ENCODE results near the gene HEATR3. TPM values are rescaled to one million over a fixed set of nuclear protein-coding genes. Genes with fewer than 3 reads are reported as not detected.
A peak's percentile ranks its signal among the peaks of the same experiment; 100 is the strongest.
"Not testable (repeated sequence)": the region's sequence is repeated elsewhere in the genome, so short reads cannot be mapped to it uniquely, and the experiment has no call there.

The HEATR3 gene
- total and polyA plus RNA-seq, 5 experiments from 2014 or later, result 5.5 to 23.3 (median 6.7) TPM

DNA sequence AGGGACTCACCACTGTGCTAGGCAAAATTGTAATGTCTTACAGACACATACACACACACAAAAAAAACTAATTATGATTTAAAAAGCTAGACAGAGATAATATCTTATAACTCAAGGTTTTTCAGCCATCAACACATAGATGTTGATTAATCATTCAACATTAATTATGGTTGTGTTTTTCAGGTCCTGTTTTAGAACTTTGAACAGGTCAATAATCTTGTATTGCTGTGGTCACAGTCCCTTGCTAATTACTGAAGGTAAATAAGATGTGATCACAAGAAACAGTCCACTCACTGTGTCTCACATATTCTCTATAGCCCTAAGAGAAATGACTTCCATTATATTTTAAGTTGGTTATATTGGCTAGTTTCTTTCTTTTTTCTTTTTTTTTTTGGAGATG is 54.9 kb downstream of the HEATR3 start:
- Mint-ChIP-seq H3K27me3 (peaks cover 0 to 2% (median 0%) of the 10 kb centered on the region in 5 donors), H3K4me1 (peaks cover 13 to 28% (median 20%) of the 10 kb centered on the region in 4 donors), H3K27ac (peak overlapping the region in 2 of 10 donors; percentile 15 to 33), H3K9me3 (peaks cover 0 to 4% (median 0%) of the 10 kb centered on the region in 9 donors), H3K4me3 (no peak overlapping the region), H3K36me3 (no peaks in the 10 kb centered on the region)
- ATAC-seq, result no peak
- POLR2A ChIA-PET, result no interaction called here
- no peak for DNase-seq

DNA sequence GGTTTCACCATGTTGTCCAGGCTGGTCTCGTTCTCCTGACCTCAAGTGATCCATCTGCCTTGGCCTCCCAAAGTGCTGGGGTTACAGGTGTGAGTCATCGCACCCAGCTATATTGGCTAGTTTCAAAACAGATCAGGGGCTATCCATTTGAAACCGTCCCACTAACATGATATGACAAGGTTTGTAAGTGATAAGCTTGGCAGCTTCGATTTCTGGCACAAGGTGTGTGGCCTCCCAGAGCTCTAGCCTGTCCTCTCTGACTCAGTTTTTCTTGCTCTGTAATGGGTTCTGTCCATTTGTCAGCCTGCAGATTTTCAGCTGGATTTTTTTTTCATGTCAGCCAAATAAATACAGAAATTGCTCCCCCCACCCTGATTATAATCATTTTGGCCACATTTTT is 55.5 kb downstream of the HEATR3 start:
- H3K27me3 Mint-ChIP-seq, result peaks cover 0 to 2% (median 0%) of the 10 kb centered on the region in 5 donors
- peaks cover 13 to 28% (median 20%) of the 10 kb centered on the region in 4 donors for H3K4me1 Mint-ChIP-seq
- H3K9me3 Mint-ChIP-seq, result peaks cover 0 to 4% (median 0%) of the 10 kb centered on the region in 9 donors
- POLR2A ChIA-PET, result interaction anchor here (1.2 kb wide), 1 partner anchor 31 kb away, joined by 6 read pairs; no protein-coding TSS in a partner anchor
- no peaks in the 10 kb centered on the region for H3K36me3 Mint-ChIP-seq
- H3K4me3 Mint-ChIP-seq, result peak overlapping the region in 8 of 10 donors; percentile 4 to 49 (median 30)
- ATAC-seq (no peak), DNase-seq (no peak)
- H3K27ac Mint-ChIP-seq, result peak overlapping the region; percentile 22 to 92 (median 62)

DNA sequence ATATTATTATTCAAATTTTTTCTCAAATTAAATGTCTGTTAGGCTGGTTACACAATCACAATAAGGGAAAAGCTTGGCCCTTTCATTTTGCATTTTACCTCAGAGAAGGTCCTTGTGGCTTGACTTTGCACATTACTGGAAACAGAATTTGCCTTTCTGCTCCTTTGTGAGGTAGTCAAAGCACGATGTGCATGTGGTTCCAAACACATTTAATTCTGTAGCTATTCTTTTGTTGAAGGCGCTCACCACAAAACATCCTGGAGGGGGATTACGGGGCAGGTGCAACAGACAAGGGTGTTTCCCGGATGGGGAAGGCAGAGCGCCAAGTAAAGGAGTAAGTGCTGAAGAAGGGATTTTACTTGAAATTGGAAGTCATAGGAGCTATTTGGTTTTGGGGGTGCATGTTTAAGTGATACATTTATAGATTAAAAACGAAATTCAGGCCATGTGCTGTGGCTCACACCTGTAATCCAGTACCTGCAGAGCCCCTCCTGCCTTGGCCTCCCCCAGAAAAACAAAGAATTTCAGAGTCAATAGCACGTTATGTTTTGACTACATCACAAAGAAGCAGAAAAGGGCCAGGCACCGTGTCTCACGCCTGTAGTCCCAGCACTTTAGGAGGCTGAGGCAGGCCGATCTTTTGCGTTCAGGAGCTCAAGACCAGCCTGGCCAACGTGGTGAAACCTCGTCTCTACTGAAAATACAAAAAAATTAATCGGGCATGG is 56.1 kb downstream of the HEATR3 start:
- Mint-ChIP-seq H3K36me3 (no peaks in the 10 kb centered on the region), H3K27ac (peak overlapping the region; percentile 22 to 92 (median 69)), H3K27me3 (peaks cover 0 to 2% (median 0%) of the 10 kb centered on the region in 5 donors), H3K4me3 (peak overlapping the region in 7 of 10 donors; percentile 11 to 49 (median 34)), H3K4me1 (peaks cover 13 to 28% (median 20%) of the 10 kb centered on the region in 4 donors), H3K9me3 (peaks cover 0 to 4% (median 0%) of the 10 kb centered on the region in 9 donors)
- POLR2A ChIA-PET, result interaction anchor here (0.8 to 1.2 kb wide), 2 partner anchors 11 to 30 kb away, joined by 3 to 6 read pairs; no protein-coding TSS in a partner anchor
- DNase-seq (peak in 9 of 10 donors; percentile 19 to 78 (median 46)), ATAC-seq (peak; percentile 90 to 95)

DNA sequence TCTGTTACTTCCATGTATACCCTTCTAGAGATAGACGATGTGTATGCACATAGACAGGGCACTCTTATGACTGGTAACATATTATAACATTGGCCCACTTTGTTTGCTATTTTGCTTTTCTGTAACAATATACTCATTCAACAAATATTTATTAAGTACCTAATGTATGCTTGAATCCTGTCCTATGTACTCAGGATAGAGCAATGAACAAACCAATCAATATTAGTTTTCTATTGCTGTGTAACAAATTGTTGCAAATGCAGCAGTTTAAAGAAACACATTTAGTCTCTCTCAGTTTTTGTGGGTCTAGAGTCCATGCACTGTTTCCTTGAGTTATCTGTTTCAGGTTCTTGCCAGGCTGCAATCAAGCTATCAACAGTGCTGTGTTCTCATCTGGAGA is 57.6 kb downstream of the HEATR3 start:
- H3K4me3 Mint-ChIP-seq, result no peak overlapping the region
- no peak for ATAC-seq
- DNase-seq, result no peak
- POLR2A ChIA-PET, result no interaction called here
- H3K27ac Mint-ChIP-seq, result peak overlapping the region in 3 of 10 donors; percentile 14 to 84 (median 14)
- H3K27me3 Mint-ChIP-seq, result peaks cover 0 to 2% (median 0%) of the 10 kb centered on the region in 5 donors
- H3K4me1 Mint-ChIP-seq, result peaks cover 13 to 28% (median 20%) of the 10 kb centered on the region in 4 donors
- no peaks in the 10 kb centered on the region for H3K36me3 Mint-ChIP-seq
- peaks cover 0 to 4% (median 0%) of the 10 kb centered on the region in 9 donors for H3K9me3 Mint-ChIP-seq

DNA sequence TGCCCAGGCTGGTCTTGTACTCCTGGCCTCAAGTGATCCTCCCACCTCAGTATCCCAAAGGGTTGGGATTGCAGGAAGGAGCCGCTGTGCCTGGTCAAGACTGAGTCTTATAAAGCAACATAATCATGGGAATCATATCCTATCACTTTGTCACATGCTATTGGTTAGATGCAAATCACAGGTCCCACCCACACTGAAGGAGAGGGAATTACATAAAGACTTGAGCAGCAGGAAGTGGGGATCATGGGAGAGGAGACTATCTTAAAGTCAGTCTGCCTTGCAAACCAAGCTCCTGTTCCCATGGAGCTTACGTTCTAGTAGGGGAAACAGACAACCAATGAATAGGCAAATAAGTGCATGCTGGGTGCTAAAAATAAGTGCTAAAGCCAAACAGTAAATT is 59.0 kb downstream of the HEATR3 start:
- ATAC-seq, result no peak
- H3K4me1 Mint-ChIP-seq, result peaks cover 5 to 22% (median 15%) of the 10 kb centered on the region in 4 donors
- H3K36me3 Mint-ChIP-seq, result no peaks in the 10 kb centered on the region
- H3K27me3 Mint-ChIP-seq, result no peaks in the 10 kb centered on the region
- DNase-seq, result no peak
- peaks cover 0 to 4% (median 0%) of the 10 kb centered on the region in 9 donors for H3K9me3 Mint-ChIP-seq
- POLR2A ChIA-PET, result no interaction called here
- H3K27ac Mint-ChIP-seq, result no peak overlapping the region
- no peak overlapping the region for H3K4me3 Mint-ChIP-seq

DNA sequence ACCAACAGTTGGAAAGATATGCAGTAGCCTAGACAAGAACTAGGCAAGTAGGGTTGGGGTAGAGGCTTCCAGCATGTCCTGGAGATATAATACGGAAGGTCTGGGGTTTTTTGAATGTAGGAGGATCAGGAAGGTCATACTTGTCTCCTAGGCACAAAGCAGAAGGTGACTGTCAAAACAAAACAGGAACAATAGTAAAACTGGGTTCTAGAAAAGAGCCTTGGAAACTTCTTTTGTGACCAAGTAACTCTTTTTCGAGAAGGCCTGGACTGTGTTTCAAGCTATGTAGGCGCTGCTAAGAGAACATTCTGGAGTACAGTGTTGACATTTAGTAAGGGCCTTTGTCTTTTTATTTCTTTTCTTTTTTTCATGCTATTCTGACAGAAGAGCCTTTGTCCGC is 60.4 kb downstream of the HEATR3 start:
- POLR2A ChIA-PET, result no interaction called here
- H3K4me1 Mint-ChIP-seq, result peaks cover 5 to 12% (median 12%) of the 10 kb centered on the region in 4 donors
- peak overlapping the region in 1 of 10 donors; percentile 9 for H3K27ac Mint-ChIP-seq
- H3K4me3 Mint-ChIP-seq, result no peak overlapping the region
- H3K36me3 Mint-ChIP-seq, result no peaks in the 10 kb centered on the region
- no peaks in the 10 kb centered on the region for H3K27me3 Mint-ChIP-seq
- H3K9me3 Mint-ChIP-seq, result peaks cover 0 to 4% (median 0%) of the 10 kb centered on the region in 9 donors
- no peak for DNase-seq
- no peak for ATAC-seq

DNA sequence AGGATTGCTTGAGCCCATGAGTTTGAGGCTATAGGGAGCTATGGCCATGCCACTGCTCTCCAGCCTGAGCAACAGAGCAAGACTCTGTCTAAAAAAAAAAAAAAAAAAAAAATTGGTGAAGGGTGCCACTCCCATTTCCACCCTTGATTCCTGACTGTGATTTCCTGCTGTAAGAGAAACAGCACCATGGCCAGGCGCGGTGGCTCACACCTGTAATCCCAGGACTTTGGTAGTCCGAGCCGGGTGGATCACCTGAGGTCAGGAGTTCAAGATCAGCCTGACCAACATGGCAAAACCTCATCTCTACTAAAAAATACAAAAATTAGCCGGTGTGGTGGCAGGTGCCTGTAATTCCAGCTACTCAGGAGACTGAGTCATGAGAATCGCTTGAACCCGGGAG is 66.8 kb downstream of the HEATR3 start:
- H3K27me3 Mint-ChIP-seq, ATAC-seq, DNase-seq, H3K4me1 Mint-ChIP-seq, H3K27ac Mint-ChIP-seq, H3K4me3 Mint-ChIP-seq, H3K36me3 Mint-ChIP-seq, H3K9me3 Mint-ChIP-seq: not testable (repeated sequence)
- POLR2A ChIA-PET, result interaction anchor here (1.1 to 2.9 kb wide), 2 partner anchors 10 to 19 kb away, joined by 3 to 7 read pairs; no protein-coding TSS in a partner anchor

DNA sequence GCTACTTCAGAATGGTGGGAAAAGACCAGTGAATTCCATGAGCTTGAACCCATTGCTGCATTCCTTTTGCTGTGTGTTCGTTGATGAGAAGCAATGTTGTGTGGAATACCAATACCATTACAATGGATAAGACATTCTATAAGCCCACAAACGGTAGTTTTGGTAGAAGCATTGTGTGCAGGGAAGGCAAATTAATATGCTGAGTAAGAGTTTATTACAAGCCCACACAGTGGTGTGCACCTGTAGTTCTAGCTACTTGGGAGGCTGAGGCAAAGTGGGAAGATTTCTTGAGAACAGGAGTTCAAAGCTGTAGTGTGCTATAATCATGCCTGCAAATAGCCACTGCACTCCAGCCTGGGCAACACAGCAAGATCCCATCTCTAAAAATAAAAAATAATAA is 67.4 kb downstream of the HEATR3 start:
- DNase-seq, result no peak
- no peaks in the 10 kb centered on the region for H3K4me1 Mint-ChIP-seq
- ATAC-seq, result no peak
- no peak overlapping the region for H3K4me3 Mint-ChIP-seq
- no peaks in the 10 kb centered on the region for H3K27me3 Mint-ChIP-seq
- no peaks in the 10 kb centered on the region for H3K36me3 Mint-ChIP-seq
- no peaks in the 10 kb centered on the region for H3K9me3 Mint-ChIP-seq
- POLR2A ChIA-PET, result interaction anchor here (1.1 to 2.9 kb wide), 2 partner anchors 11 to 19 kb away, joined by 3 to 7 read pairs; no protein-coding TSS in a partner anchor
- no peak overlapping the region for H3K27ac Mint-ChIP-seq

DNA sequence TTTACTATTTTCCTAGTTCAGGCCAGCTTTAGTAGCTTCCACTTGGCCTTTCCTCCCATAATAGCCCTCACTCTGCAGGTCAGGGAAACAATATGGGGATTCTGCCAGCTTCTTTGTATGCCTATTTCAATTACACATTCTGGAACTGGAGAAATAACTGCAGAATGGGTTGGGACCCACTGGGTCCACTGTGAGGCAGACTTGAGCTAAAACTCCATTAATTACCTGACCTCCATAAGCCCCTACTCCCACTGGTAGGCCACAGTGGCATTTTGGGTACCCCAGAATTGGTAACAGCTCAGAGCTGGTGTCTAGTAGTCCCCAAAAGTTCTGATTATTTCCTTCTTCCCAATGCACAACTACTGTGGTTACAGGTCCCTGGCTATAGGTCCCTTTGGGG is 70.6 kb downstream of the HEATR3 start:
- Mint-ChIP-seq H3K36me3 (no peaks in the 10 kb centered on the region), H3K27ac (peak overlapping the region in 2 of 10 donors; percentile 7 to 46), H3K4me3 (no peak overlapping the region), H3K27me3 (no peaks in the 10 kb centered on the region), H3K4me1 (no peaks in the 10 kb centered on the region), H3K9me3 (no peaks in the 10 kb centered on the region)
- DNase-seq (no peak), ATAC-seq (no peak)
- POLR2A ChIA-PET, result no interaction called here

DNA sequence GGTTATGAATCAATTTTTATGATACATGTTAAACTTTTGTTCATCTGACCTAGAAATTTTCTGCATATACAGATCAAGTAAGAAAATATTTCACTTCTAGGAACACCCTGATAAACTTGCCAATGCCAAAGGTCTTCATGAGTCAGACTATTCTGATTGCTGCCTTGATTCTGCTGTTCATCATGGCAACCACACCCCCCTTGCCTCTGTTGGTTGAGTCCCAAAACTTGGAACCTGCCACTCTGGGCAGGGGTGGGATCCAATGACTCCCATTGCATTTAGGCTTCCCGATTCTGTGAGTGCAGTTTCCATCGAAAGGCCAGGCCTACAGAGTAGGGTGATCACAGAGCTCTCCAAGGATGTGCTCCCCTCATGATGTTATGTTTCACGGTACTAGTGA is 71.5 kb downstream of the HEATR3 start:
- H3K9me3 Mint-ChIP-seq, result no peaks in the 10 kb centered on the region
- DNase-seq (no peak), ATAC-seq (no peak)
- H3K4me1 Mint-ChIP-seq, result no peaks in the 10 kb centered on the region
- peak overlapping the region in 1 of 10 donors; percentile 47 for H3K27ac Mint-ChIP-seq
- POLR2A ChIA-PET, result no interaction called here
- H3K27me3 Mint-ChIP-seq, result no peaks in the 10 kb centered on the region
- H3K36me3 Mint-ChIP-seq, result no peaks in the 10 kb centered on the region
- no peak overlapping the region for H3K4me3 Mint-ChIP-seq

DNA sequence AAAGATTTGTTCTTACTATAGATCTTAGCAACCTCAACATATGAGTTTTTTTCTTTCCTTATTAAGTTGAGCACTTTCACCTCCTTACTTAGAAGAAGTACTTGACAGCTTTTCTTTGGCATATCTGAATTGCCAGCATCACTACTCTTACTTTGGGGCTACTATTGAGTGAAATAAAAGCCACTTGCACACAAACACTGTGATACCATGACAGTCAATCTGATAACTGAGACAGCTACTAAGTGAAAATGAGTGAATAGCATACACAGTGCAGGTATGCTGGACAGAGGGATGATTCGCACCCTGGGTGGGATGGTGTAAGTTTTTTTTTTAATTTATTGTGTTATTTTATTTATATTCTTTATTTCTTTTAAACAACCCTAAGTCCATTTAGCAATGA is 73.8 kb downstream of the HEATR3 start:
- POLR2A ChIA-PET, result no interaction called here
- no peak for ATAC-seq

DNA sequence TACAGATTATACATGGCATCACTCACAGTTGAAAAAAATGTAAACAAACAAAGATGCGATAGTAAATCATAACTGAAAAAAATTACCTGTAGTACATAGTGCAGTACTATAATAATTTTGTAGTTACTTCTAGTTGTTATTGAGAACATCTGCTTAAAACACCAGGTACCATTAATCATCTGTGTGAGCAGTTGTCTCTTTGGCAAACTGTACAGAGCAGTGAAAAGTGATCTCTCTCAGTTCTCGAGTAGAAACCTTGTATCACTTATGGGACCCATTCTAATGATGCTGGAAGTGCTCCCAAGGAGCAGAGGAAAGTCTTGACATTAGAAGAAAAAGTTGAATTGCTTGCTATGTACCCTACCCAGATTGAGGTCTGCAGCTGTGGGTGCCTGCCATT is 78.4 kb downstream of the HEATR3 start:
- DNase-seq, result no peak
- Mint-ChIP-seq H3K4me3 (no peak overlapping the region), H3K9me3 (no peaks in the 10 kb centered on the region), H3K27me3 (no peaks in the 10 kb centered on the region), H3K36me3 (no peaks in the 10 kb centered on the region), H3K4me1 (no peaks in the 10 kb centered on the region), H3K27ac (no peak overlapping the region)
- POLR2A ChIA-PET, result no interaction called here
- no peak for ATAC-seq

More for the DNA sequence above, 73.8 kb downstream of the HEATR3 start:
- Mint-ChIP-seq H3K4me1 (no peaks in the 10 kb centered on the region), H3K9me3 (no peaks in the 10 kb centered on the region), H3K27ac (peak overlapping the region in 1 of 10 donors; percentile 76), H3K27me3 (no peaks in the 10 kb centered on the region), H3K36me3 (no peaks in the 10 kb centered on the region), H3K4me3 (no peak overlapping the region)
- no peak for DNase-seq
